Keratinocyte (primary cell): ENCODE measurements around the gene SLC23A2. TPM values are rescaled to one million over a fixed set of nuclear protein-coding genes. Genes with fewer than 3 reads are reported as not detected.

Experiments used
- DNase-seq: peaks from one replicate; pipeline ENCODE4 v3.0.0-alpha.2; 2011; ENCODE audit warnings: low read depth, missing footprints, low spot score
- FAIRE-seq: peaks from 2 replicates; lab custom pipeline; 2011; peaks lifted over from hg19 to GRCh38; lab: Jason Lieb, UNC
- H2AFZ ChIP-seq: 2 replicates; pipeline ENCODE4 v1.6.0; 2012; ENCODE audit warnings: low read length, control low read depth, inconsistent platforms; ENCODE audit not compliant: control insufficient read depth
- H3K27ac ChIP-seq: 2 replicates; pipeline ENCODE4 v1.5.1; 2011; ENCODE audit warnings: low read length; ENCODE audit not compliant: control insufficient read depth, insufficient read depth
- H3K27me3 ChIP-seq: 3 replicates; pipeline ENCODE4 v1.6.0; 2011; ENCODE audit warnings: low read length; ENCODE audit not compliant: control insufficient read depth, insufficient read depth; ENCODE audit errors: extremely low read depth
- H3K36me3 ChIP-seq, 2 experiments: 2 replicates in 1 of 2; 3 replicates in 1 of 2; pipeline ENCODE4 v1.5.1; 2011; ENCODE audit warnings: low read length in 2 of 2, mild to moderate bottlenecking in 1 of 2; ENCODE audit not compliant: control insufficient read depth in 2 of 2, insufficient read depth in 2 of 2; ENCODE audit errors: extremely low read depth in 1 of 2
- H3K4me1 ChIP-seq: 3 replicates; pipeline ENCODE4 v1.5.1; 2011; ENCODE audit warnings: low read length; ENCODE audit not compliant: control insufficient read depth, insufficient read depth; ENCODE audit errors: extremely low read depth
- H3K4me2 ChIP-seq: 3 replicates; pipeline ENCODE4 v1.6.0; 2011; ENCODE audit warnings: low read depth, low read length; ENCODE audit not compliant: control insufficient read depth, insufficient read depth; ENCODE audit errors: extremely low read depth
- H3K4me3 ChIP-seq, 3 experiments: fragments of 200-600 bp in 1 of 3; sonication (generic) in 1 of 3; 2 replicates in 2 of 3; 3 replicates in 1 of 3; pipeline ENCODE4 v1.5.1; 2011 to 2016; ENCODE audit warnings: low read length in 3 of 3, mild to moderate bottlenecking in 3 of 3, control low read depth in 2 of 3, inconsistent platforms in 1 of 3, low read depth in 1 of 3, mixed read lengths in 1 of 3, mixed run types in 1 of 3, moderate library complexity in 1 of 3; ENCODE audit not compliant: control insufficient read depth in 2 of 3, insufficient read depth in 2 of 3; ENCODE audit errors: extremely low read depth in 1 of 3
- H3K79me2 ChIP-seq: 2 replicates; pipeline ENCODE4 v1.6.0; 2012; ENCODE audit warnings: low read length; ENCODE audit not compliant: control insufficient read depth, insufficient read depth
- H3K9ac ChIP-seq: 3 replicates; pipeline ENCODE4 v1.6.0; 2011; ENCODE audit warnings: low read length; ENCODE audit not compliant: control insufficient read depth, insufficient read depth; ENCODE audit errors: extremely low read depth
- H3K9me1 ChIP-seq: 3 replicates; pipeline ENCODE4 v1.6.0; 2011; ENCODE audit warnings: low read length; ENCODE audit not compliant: control insufficient read depth, insufficient read depth; ENCODE audit errors: extremely low read depth
- H3K9me3 ChIP-seq: 2 replicates; pipeline ENCODE4 v1.5.1; 2012; ENCODE audit warnings: low read depth, low read length; ENCODE audit not compliant: control insufficient read depth
- H4K20me1 ChIP-seq: 3 replicates; pipeline ENCODE4 v1.6.0; 2011; ENCODE audit warnings: low read length; ENCODE audit not compliant: control insufficient read depth, insufficient read depth; ENCODE audit errors: extremely low read depth
- CTCF ChIP-seq, 3 experiments: IDR thresholded peaks in 1 of 3; conservative IDR thresholded peaks in 1 of 3; optimal IDR thresholded peaks in 1 of 3; 2 replicates in 2 of 3; 3 replicates in 1 of 3; pipeline versions ENCODE3 to v1.5.1; 2011; ENCODE audit warnings: low read length in 3 of 3, mild to moderate bottlenecking in 3 of 3, moderate library complexity in 2 of 3, control low read depth in 1 of 3, inconsistent platforms in 1 of 3; ENCODE audit not compliant: insufficient read depth in 2 of 3; ENCODE audit errors: extremely low read depth in 1 of 3
- EZH2 ChIP-seq: IDR thresholded peaks from one replicate; pipeline ENCODE4 v1.6.1; 2012; ENCODE audit warnings: inconsistent platforms, mild to moderate bottlenecking, low read length, moderate library complexity
- dilution Hi-C: fragments of 300-500 bp; cut with MboI; formaldehyde crosslinking; loops from one replicate; pipeline ENCODE4 v1.7.0; 2020; ENCODE audit warnings: low sequenced_read_pairs; ENCODE audit not compliant: extremely low pct_ligation_motif_present
- polyA minus RNA-seq, 3 experiments: library from RNA; depleted of rRNA, polyadenylated mRNA; stranded (reverse); fragments of >200 nt; gene quantifications; 1 replicate in 1 of 3; 2 replicates in 1 of 3; 3 replicates in 1 of 3; pipeline ENCODE4 v1.2.3, GENCODE V29; 2011
- polyA plus RNA-seq, 5 experiments: library from polyadenylated mRNA; depleted of rRNA in 3 of 5; stranded (reverse) in 3 of 5; stranded (forward) in 1 of 5; unstranded in 1 of 5; fragments of >200 nt; gene quantifications; 1 replicate in 1 of 5; 2 replicates in 3 of 5; 3 replicates in 1 of 5; pipeline versions ENCODE4 v1.2.1 to v1.2.3, GENCODE V29; 2011 to 2012; ENCODE audit warnings: missing spikeins in 2 of 5, low read depth in 1 of 5, low replicate concordance in 1 of 5

The SLC23A2 gene
- polyA plus RNA-seq = 9.6 to 14.7 TPM (median 13.4 TPM) in 3 replicates
- polyA plus RNA-seq (2011; ENCODE audit: low read depth) = 3.3 TPM
- 4.4 and 5.5 TPM in 2 replicates for polyA plus RNA-seq (2011; cell fraction: cytosol; rRNA removed)
- 33.3 and 34.6 TPM in 2 replicates for polyA plus RNA-seq (2011; cell fraction: nucleus; rRNA removed)
- polyA plus RNA-seq (2012; ENCODE audit: low replicate concordance) = 5.2 and 9.3 TPM in 2 replicates
- polyA minus RNA-seq = 22.0 to 44.4 TPM (median 26.2 TPM) in 3 replicates
- 12.1 TPM for polyA minus RNA-seq (2011; cell fraction: cytosol; rRNA and poly(A)+ RNA removed)
- 38.6 and 54.2 TPM in 2 replicates for polyA minus RNA-seq (2011; cell fraction: nucleus; rRNA and poly(A)+ RNA removed)

GRCh38 chr20:5001174-5002076 is at the start of gene SLC23A2:
Gene SLC23A2 (minus strand): TSS chr20:5001510. CDS start chr20:4932562, 68,948 bp downstream.
- H4K20me1 ChIP-seq = no peaks in the 10 kb centered on the region
- no peak within 1 kb of the TSS for H3K27ac ChIP-seq
- H3K4me1 ChIP-seq = peaks cover 17% of the 10 kb centered on the region
- peak within 1 kb of the TSS; percentile 66 for H3K9ac ChIP-seq
- peaks cover 28% of the 10 kb centered on the region for H3K79me2 ChIP-seq
- no peak for FAIRE-seq
- no peaks in the 10 kb centered on the region for H3K9me3 ChIP-seq
- no peaks in the 10 kb centered on the region for H3K36me3 ChIP-seq
- H3K4me2 ChIP-seq = peak within 1 kb of the TSS; percentile 98
- H3K9me1 ChIP-seq = no peaks in the 10 kb centered on the region
- peak within 1 kb of the TSS; percentile 60 to 87 (median 70) for H3K4me3 ChIP-seq
- dilution Hi-C loops = no loop called here
- H3K27me3 ChIP-seq = no peaks in the 10 kb centered on the region
- H2AFZ ChIP-seq = peak within 1 kb of the TSS; percentile 95
- TF ChIP-seq CTCF (optimal IDR thresholded peaks at IDR 0.05 in 1 of 3, IDR thresholded peaks at IDR 0.05 in 1 of 3, conservative IDR thresholded peaks at IDR 0.05 in 1 of 3; ENCODE audit: extremely low read depth in 1 of 3, insufficient read depth in 2 of 3, low read length in 3 of 3) (no peak), EZH2 (no peak)
- no peak for DNase-seq

GRCh38 chr20:5046656-5047339 is 45.5 kb upstream of the SLC23A2 start:
- H4K20me1 ChIP-seq = no peaks in the 10 kb centered on the region
- no peaks in the 10 kb centered on the region for H3K9me3 ChIP-seq
- H3K9me1 ChIP-seq = no peaks in the 10 kb centered on the region
- no peak overlapping the region for H3K27ac ChIP-seq
- no peaks in the 10 kb centered on the region for H3K79me2 ChIP-seq
- H3K4me1 ChIP-seq = no peaks in the 10 kb centered on the region
- FAIRE-seq (no peak), DNase-seq (no peak)
- no peaks in the 10 kb centered on the region for H3K36me3 ChIP-seq
- dilution Hi-C loops = no loop called here
- H3K4me3 ChIP-seq = no peak overlapping the region
- no peak overlapping the region for H3K4me2 ChIP-seq
- no peaks in the 10 kb centered on the region for H3K27me3 ChIP-seq
- no peak overlapping the region for H2AFZ ChIP-seq
- no peak overlapping the region for H3K9ac ChIP-seq
- TF ChIP-seq CTCF (optimal IDR thresholded peaks at IDR 0.05 in 1 of 3, IDR thresholded peaks at IDR 0.05 in 1 of 3, conservative IDR thresholded peaks at IDR 0.05 in 1 of 3; ENCODE audit: extremely low read depth in 1 of 3, insufficient read depth in 2 of 3, low read length in 3 of 3) (no peak), EZH2 (no peak)
